ENCODE measurements around the gene STAMBP. TPM values are rescaled to one million over a fixed set of nuclear protein-coding genes. Genes with fewer than 3 reads are reported as not detected.

The STAMBP gene
- polyA plus RNA-seq, 1 donor (not counting 4 experiments of a cell fraction or from before 2014, with no cell fraction given), result 95.4 TPM

GRCh38 chr2:73913414-73914054 is 84.8 kb downstream of the STAMBP start:
- H3K4me2 ChIP-seq (ENCODE audit: control insufficient read depth, extremely low read depth, insufficient read depth, low read depth, low read length), result no peak overlapping the region
- no peaks in the 10 kb centered on the region for H3K9me1 ChIP-seq (ENCODE audit: control insufficient read depth, extremely low read depth, insufficient read depth, low read length)
- no peaks in the 10 kb centered on the region for H4K20me1 ChIP-seq (ENCODE audit: control insufficient read depth, extremely low read depth, insufficient read depth, low read length)
- H3K9ac ChIP-seq (ENCODE audit: control insufficient read depth, extremely low read depth, insufficient read depth, low read length), result no peak overlapping the region
- H3K27me3 ChIP-seq (ENCODE audit: control insufficient read depth, extremely low read depth, insufficient read depth, low read length), result no peaks in the 10 kb centered on the region
- FAIRE-seq, result no peak
- no peak overlapping the region for H2AFZ ChIP-seq (ENCODE audit: control insufficient read depth, low read length)
- no peaks in the 10 kb centered on the region for H3K4me1 ChIP-seq (ENCODE audit: control insufficient read depth, extremely low read depth, insufficient read depth, low read length)
- DNase-seq (ENCODE audit: low read depth, low spot score), result no peak
- TF ChIP-seq EZH2 (IDR thresholded peaks at IDR 0.05; ENCODE audit: low read length) (no peak), CTCF (optimal IDR thresholded peaks at IDR 0.05 in 1 of 3, IDR thresholded peaks at IDR 0.05 in 1 of 3, conservative IDR thresholded peaks at IDR 0.05 in 1 of 3; ENCODE audit: extremely low read depth in 1 of 3, insufficient read depth in 2 of 3, low read length in 3 of 3) (no peak)
- no peaks in the 10 kb centered on the region for H3K79me2 ChIP-seq (ENCODE audit: control insufficient read depth, insufficient read depth, low read length)
- H3K36me3 ChIP-seq (ENCODE audit: control insufficient read depth in 2 of 2, extremely low read depth in 1 of 2, insufficient read depth in 2 of 2, low read length in 2 of 2), result no peaks in the 10 kb centered on the region
- H3K27ac ChIP-seq (ENCODE audit: control insufficient read depth, insufficient read depth, low read length), result no peak overlapping the region
- no peaks in the 10 kb centered on the region for H3K9me3 ChIP-seq (ENCODE audit: control insufficient read depth, low read depth, low read length)
- dilution Hi-C loops (cut with MboI; ENCODE audit: extremely low pct_ligation_motif_present, low sequenced_read_pairs), result no loop called here
- H3K4me3 ChIP-seq (ENCODE audit: control insufficient read depth in 2 of 3, extremely low read depth in 1 of 3, insufficient read depth in 2 of 3, low read depth in 1 of 3, low read length in 3 of 3), result no peak overlapping the region

GRCh38 chr2:73914667-73915066 is 85.9 kb downstream of the STAMBP start:
- DNase-seq (ENCODE audit: low read depth, low spot score), result no peak
- H4K20me1 ChIP-seq (ENCODE audit: control insufficient read depth, extremely low read depth, insufficient read depth, low read length), result no peaks in the 10 kb centered on the region
- no peak overlapping the region for H2AFZ ChIP-seq (ENCODE audit: control insufficient read depth, low read length)
- FAIRE-seq, result no peak
- H3K79me2 ChIP-seq (ENCODE audit: control insufficient read depth, insufficient read depth, low read length), result no peaks in the 10 kb centered on the region
- no peaks in the 10 kb centered on the region for H3K36me3 ChIP-seq (ENCODE audit: control insufficient read depth in 2 of 2, extremely low read depth in 1 of 2, insufficient read depth in 2 of 2, low read length in 2 of 2)
- no peak overlapping the region for H3K4me3 ChIP-seq (ENCODE audit: control insufficient read depth in 2 of 3, extremely low read depth in 1 of 3, insufficient read depth in 2 of 3, low read depth in 1 of 3, low read length in 3 of 3)
- no peak overlapping the region for H3K27ac ChIP-seq (ENCODE audit: control insufficient read depth, insufficient read depth, low read length)
- no peak overlapping the region for H3K9ac ChIP-seq (ENCODE audit: control insufficient read depth, extremely low read depth, insufficient read depth, low read length)
- H3K4me2 ChIP-seq (ENCODE audit: control insufficient read depth, extremely low read depth, insufficient read depth, low read depth, low read length), result no peak overlapping the region
- dilution Hi-C loops (cut with MboI; ENCODE audit: extremely low pct_ligation_motif_present, low sequenced_read_pairs), result no loop called here
- no peaks in the 10 kb centered on the region for H3K9me1 ChIP-seq (ENCODE audit: control insufficient read depth, extremely low read depth, insufficient read depth, low read length)
- H3K4me1 ChIP-seq (ENCODE audit: control insufficient read depth, extremely low read depth, insufficient read depth, low read length), result no peaks in the 10 kb centered on the region
- H3K27me3 ChIP-seq (ENCODE audit: control insufficient read depth, extremely low read depth, insufficient read depth, low read length), result no peaks in the 10 kb centered on the region
- TF ChIP-seq EZH2 (IDR thresholded peaks at IDR 0.05; ENCODE audit: low read length) (no peak), CTCF (optimal IDR thresholded peaks at IDR 0.05 in 1 of 3, IDR thresholded peaks at IDR 0.05 in 1 of 3, conservative IDR thresholded peaks at IDR 0.05 in 1 of 3; ENCODE audit: extremely low read depth in 1 of 3, insufficient read depth in 2 of 3, low read length in 3 of 3) (no peak)
- H3K9me3 ChIP-seq (ENCODE audit: control insufficient read depth, low read depth, low read length), result no peaks in the 10 kb centered on the region
